Activated T-cell treated with anti-CD3 and anti-CD28 coated beads, Interleukin-2, amount 50 U/mL, for 72 hours (primary cell): ENCODE measurements around the gene PCDHA1. TPM values are rescaled to one million over a fixed set of nuclear protein-coding genes. Genes with fewer than 3 reads are reported as not detected.
"Not testable (repeated sequence)": the region's sequence is repeated elsewhere in the genome, so short reads cannot be mapped to it uniquely, and the experiment has no call there.

Experiments used
- ATAC-seq, 2 donors: fragments of 150-1000 bp; cut with Tn5 transposase; replicated peaks in 1 of 2; 2 replicates each; pipeline ENCODE4 v1.10.0; 2021; ENCODE audit warnings: moderate library complexity in 2 of 2, mild to moderate bottlenecking in 1 of 2
- DNase-seq, 2 donors: peaks; one replicate each; pipeline ENCODE4 v3.0.0; 2021 to 2022; ENCODE audit warnings: mixed read lengths in 1 of 2
- H3K27ac Mint-ChIP-seq: one replicate; pipeline ENCODE4 v1.8.0; 2022; ENCODE audit warnings: mild to moderate bottlenecking, moderate library complexity, mixed read lengths
- H3K27me3 Mint-ChIP-seq: one replicate; pipeline ENCODE4 v1.8.0; 2022; ENCODE audit warnings: low read depth, mixed read lengths
- H3K36me3 Mint-ChIP-seq, 2 donors: one replicate each; pipeline ENCODE4 v1.8.0; 2022; ENCODE audit warnings: mixed read lengths in 2 of 2, mild to moderate bottlenecking in 1 of 2; ENCODE audit not compliant: insufficient read depth in 2 of 2
- H3K4me1 Mint-ChIP-seq: one replicate; pipeline ENCODE4 v1.8.0; 2022; ENCODE audit warnings: low read depth, mixed read lengths
- H3K4me3 Mint-ChIP-seq, 2 donors: one replicate each; pipeline ENCODE4 v1.8.0; 2022; ENCODE audit warnings: mild to moderate bottlenecking in 2 of 2, mixed read lengths in 2 of 2, moderate library complexity in 2 of 2
- H3K9me3 Mint-ChIP-seq, 2 donors: one replicate each; pipeline ENCODE4 v1.8.0; 2022; ENCODE audit warnings: mixed read lengths in 2 of 2
- total RNA-seq, 2 donors: library from RNA; stranded (reverse); gene quantifications; one replicate each; pipeline ENCODE4 v1.2.3, GENCODE V29; 2022

The PCDHA1 gene
- not detected for total RNA-seq

DNA sequence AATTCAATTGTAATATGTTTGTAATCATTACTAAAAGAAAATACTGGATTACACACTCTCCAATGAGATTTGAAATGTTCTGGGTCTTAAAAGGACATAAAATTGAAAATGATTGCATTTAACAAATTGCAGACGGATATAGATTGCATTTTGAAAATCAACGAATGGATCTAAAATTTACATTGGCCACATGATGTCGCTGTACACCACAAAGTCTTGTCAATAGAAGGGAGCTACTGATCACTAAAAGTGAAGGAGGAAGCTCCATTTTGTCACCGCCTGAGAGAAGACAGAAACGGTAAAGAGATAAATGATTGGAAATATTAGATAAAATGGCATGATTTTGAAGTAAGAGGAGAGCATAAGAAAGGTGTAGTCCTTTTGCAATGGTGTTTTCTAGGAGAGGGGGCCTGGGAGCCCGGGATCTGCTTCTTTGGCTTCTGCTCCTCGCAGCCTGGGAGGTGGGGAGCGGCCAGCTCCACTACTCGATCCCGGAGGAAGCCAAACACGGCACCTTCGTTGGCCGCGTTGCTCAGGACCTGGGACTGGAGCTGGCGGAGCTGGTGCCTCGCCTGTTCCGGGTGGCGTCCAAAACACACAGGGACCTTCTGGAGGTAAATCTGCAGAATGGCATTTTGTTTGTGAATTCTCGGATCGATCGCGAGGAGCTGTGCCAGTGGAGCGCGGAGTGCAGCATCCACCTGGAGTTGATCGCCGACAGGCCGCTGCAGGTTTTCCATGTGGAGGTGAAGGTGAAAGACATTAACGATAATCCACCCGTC is at the start of gene PCDHA1:
TSS of gene PCDHA1 (plus strand) at position 236 of the 782 bp plus-strand sequence.
- Mint-ChIP-seq H3K4me3 (no peak within 1 kb of the TSS), H3K4me1 (no peaks in the 10 kb centered on the region), H3K36me3 (peaks cover 9 to 15% of the 10 kb centered on the region in 2 donors), H3K9me3 (peaks cover 16 to 20% of the 10 kb centered on the region in 2 donors), H3K27me3 (peaks cover 10% of the 10 kb centered on the region), H3K27ac (no peak within 1 kb of the TSS)
- no peak for ATAC-seq
- no peak for DNase-seq

DNA sequence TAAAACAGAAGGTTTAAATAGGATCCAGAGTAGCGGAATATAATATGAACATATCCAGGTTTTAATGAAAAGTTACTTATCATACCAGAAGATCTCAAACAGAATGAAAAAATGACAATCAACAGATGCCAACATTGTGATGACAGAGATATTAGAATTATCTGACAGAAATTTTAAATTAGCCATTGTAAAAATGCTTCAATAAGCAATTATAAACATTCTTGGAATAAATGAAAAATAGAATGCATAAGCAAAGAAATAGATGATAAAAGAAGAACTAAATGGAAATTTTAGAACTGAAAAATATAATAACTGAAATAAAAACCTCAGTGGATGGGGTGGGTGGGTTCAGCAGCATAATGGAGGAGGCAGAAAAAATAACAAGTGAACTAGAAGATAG is 48.5 kb upstream of the PCDHA1 start:
- no peak for DNase-seq
- no peak overlapping the region for H3K4me3 Mint-ChIP-seq
- peaks cover 25% of the 10 kb centered on the region for H3K27me3 Mint-ChIP-seq

DNA sequence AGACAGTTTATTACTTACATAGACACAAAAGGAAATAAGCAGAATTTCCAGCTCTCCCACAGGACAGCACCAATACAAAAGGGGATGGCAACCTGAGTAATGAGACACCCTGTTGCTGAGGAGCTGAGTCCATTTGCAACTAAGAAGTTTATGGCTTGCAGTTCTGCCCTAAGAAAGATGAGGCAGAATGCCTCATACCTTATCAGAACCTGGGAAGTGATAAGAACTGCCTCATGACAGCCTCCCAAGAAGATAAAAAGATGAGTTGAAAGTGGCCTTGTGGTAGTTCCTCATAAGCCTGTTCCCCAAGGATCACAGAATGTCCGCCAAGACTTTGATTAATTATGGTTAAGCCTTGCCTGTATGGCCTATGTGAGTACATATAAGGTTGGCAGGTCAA is 44.0 kb upstream of the PCDHA1 start:
- no peak overlapping the region for H3K27ac Mint-ChIP-seq
- H3K9me3 Mint-ChIP-seq, result peaks cover 8 to 10% of the 10 kb centered on the region in 2 donors
- no peaks in the 10 kb centered on the region for H3K4me1 Mint-ChIP-seq
- peaks cover 2 to 5% of the 10 kb centered on the region in 2 donors for H3K36me3 Mint-ChIP-seq
- H3K4me3 Mint-ChIP-seq, result no peak overlapping the region
- ATAC-seq (no peak), DNase-seq (no peak)
- peaks cover 6% of the 10 kb centered on the region for H3K27me3 Mint-ChIP-seq

More for the DNA sequence above, 48.5 kb upstream of the PCDHA1 start:
- Mint-ChIP-seq H3K9me3 (peaks cover 6 to 10% of the 10 kb centered on the region in 2 donors), H3K36me3 (peaks cover 2 to 3% of the 10 kb centered on the region in 2 donors), H3K27ac (no peak overlapping the region), H3K4me1 (no peaks in the 10 kb centered on the region)
- no peak for ATAC-seq

DNA sequence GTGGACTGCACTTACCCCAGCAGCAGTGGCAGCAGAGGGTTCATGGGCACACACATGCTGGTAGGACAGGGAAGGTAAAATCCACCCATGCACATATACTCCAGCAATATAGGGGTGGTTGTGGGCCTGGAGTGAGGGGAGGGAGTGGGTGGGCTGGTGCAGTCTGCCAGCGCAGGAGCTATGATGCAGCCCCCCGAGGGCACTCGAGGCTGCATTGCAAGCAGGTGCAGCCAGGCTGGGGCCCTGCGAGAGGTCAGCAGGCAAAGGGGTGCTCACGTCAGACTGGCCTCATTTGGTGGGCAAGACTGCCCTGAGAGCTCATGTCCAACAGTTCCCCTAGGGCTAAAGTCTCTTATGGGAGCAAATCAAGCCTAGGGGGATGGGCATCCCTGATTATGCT is 32.4 kb upstream of the PCDHA1 start:
- H3K36me3 Mint-ChIP-seq, result peaks cover 31% of the 10 kb centered on the region in 2 donors
- no peaks in the 10 kb centered on the region for H3K27me3 Mint-ChIP-seq
- H3K27ac Mint-ChIP-seq, result no peak overlapping the region
- no peak for DNase-seq
- ATAC-seq, result no peak
- no peak overlapping the region for H3K4me3 Mint-ChIP-seq
- H3K9me3 Mint-ChIP-seq, result peaks cover 41 to 44% of the 10 kb centered on the region in 2 donors
- no peaks in the 10 kb centered on the region for H3K4me1 Mint-ChIP-seq

DNA sequence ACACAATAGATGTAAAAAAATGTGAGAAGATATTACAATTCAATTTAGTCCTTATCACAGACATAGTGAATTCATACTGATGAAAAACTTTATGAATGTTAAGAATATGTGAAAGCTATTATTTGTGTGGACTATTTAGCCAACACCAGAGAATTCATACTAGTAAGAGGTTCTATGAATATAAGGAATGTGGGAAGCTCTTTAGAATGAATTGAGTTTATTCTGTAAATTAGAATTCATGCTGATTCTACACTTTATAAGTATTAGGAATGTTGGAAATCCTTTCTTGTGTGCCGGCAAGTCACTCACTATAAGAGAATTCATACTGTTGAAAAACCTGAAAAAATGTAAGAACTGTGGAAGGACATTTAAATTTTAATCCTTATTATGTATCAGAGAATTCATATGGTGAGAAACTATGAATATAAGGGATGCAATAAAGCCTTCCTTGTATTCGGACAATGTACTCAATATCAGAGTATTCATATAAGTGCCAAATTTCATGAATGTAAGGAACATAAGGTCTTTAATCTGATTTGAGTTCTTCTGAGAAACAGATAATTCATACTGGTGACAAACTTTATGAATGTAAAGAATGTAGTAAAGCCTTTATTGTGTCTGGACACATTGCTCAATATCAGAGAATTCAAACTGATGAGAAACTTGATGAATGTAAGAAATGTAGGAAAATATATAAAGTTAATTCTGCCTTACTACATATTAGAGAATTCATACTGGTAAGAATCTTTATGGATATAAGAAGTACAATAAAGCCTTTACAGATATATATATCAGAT is 21.6 kb upstream of the PCDHA1 start:
- no peak for ATAC-seq
- peaks cover 18 to 24% of the 10 kb centered on the region in 2 donors for H3K9me3 Mint-ChIP-seq
- peaks cover 18 to 44% of the 10 kb centered on the region in 2 donors for H3K36me3 Mint-ChIP-seq
- H3K4me3 Mint-ChIP-seq, result no peak overlapping the region
- no peak overlapping the region for H3K27ac Mint-ChIP-seq
- DNase-seq, result no peak
- no peaks in the 10 kb centered on the region for H3K4me1 Mint-ChIP-seq
- H3K27me3 Mint-ChIP-seq, result no peaks in the 10 kb centered on the region

DNA sequence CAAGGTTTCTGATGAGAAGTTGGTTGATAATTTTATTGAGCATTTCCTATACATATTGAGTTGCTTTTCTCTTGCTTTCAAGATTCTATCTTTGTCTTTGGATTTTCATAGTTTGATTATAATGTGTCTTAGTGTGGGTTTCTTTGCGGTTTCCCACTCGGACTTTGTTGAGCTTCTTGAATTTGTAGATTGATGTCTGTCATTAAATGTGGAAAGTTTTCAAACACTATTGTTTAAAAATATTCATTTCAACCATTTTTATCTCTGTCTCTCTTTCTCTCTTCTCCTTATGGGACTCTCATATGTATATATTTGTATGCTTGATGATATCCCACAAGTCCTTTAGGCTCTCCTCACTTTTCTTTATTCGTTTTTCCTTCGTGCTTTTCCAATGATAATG is 18.5 kb upstream of the PCDHA1 start:
- Mint-ChIP-seq H3K4me3 (no peak overlapping the region), H3K4me1 (no peaks in the 10 kb centered on the region), H3K36me3 (peaks cover 17 to 34% of the 10 kb centered on the region in 2 donors), H3K9me3 (peaks cover 17 to 26% of the 10 kb centered on the region in 2 donors), H3K27me3 (no peaks in the 10 kb centered on the region), H3K27ac (no peak overlapping the region)
- DNase-seq, result no peak
- no peak for ATAC-seq

DNA sequence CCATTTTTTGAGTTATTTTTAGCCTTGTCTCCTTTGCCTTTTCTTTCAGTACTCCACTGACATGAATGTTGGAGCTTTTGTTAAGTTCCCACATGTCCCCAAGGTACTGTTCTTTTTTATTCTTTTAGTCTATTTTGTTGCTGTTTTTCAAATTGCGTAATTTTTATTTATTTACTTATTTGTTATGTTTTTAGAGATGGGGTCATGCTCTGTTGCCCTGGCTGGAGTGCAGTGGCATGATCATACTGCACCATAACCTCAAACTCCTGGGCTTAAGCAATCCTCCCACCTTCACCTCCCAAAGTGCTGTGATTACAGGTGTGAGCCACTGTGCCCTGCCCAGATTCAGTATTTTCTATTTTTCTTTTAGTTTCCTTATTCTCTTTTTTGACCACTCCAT is 5.4 kb upstream of the PCDHA1 start:
- Mint-ChIP-seq H3K27me3 (no peaks in the 10 kb centered on the region), H3K4me1 (no peaks in the 10 kb centered on the region), H3K4me3 (no peak overlapping the region), H3K36me3 (peaks cover 13 to 28% of the 10 kb centered on the region in 2 donors), H3K27ac (no peak overlapping the region), H3K9me3 (peaks cover 34 to 37% of the 10 kb centered on the region in 2 donors)
- DNase-seq (no peak), ATAC-seq (no peak)

DNA sequence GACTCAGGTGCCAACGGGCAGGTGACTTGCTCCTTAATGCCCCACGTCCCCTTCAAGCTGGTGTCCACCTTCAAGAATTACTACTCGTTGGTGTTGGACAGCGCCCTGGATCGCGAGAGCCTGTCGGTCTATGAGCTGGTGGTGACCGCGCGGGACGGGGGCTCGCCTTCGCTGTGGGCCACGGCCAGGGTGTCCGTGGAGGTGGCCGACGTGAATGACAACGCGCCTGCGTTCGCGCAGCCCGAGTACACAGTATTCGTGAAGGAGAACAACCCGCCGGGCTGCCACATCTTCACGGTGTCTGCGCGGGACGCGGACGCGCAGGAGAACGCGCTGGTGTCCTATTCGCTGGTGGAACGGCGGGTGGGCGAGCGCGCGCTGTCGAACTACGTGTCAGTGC is 1.5 kb downstream of the PCDHA1 start:
- not testable (repeated sequence) for H3K4me3 Mint-ChIP-seq, H3K4me1 Mint-ChIP-seq, H3K27ac Mint-ChIP-seq, H3K27me3 Mint-ChIP-seq, ATAC-seq, DNase-seq
- H3K9me3 Mint-ChIP-seq, result peaks cover 7 to 10% of the 10 kb centered on the region in 2 donors
- H3K36me3 Mint-ChIP-seq, result peaks cover 9 to 11% of the 10 kb centered on the region in 2 donors

DNA sequence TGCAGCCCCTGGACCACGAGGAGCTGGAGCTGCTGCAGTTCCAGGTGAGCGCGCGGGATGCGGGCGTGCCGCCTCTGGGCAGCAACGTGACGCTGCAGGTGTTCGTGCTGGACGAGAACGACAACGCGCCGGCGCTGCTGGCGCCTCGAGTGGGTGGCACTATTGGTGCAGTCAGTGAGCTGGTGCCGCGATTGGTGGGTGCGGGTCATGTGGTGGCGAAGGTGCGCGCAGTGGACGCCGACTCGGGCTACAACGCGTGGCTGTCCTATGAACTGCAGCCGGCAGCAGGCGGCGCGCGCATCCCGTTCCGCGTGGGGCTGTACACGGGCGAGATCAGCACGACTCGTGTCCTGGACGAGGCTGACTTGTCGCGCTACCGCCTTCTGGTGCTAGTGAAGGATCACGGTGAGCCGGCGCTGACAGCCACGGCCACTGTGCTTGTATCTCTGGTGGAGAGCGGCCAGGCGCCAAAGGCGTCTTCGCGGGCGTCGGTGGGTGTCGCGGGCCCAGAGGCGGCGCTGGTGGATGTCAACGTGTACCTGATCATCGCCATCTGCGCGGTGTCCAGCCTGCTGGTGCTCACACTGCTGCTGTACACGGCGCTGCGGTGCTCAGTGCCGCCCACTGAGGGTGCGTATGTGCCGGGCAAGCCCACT is 2.0 kb downstream of the PCDHA1 start:
- Mint-ChIP-seq H3K36me3 (peaks cover 9 to 10% of the 10 kb centered on the region in 2 donors), H3K9me3 (peaks cover 5 to 12% of the 10 kb centered on the region in 2 donors)
- H3K4me3 Mint-ChIP-seq, H3K4me1 Mint-ChIP-seq, DNase-seq, ATAC-seq, H3K27me3 Mint-ChIP-seq, H3K27ac Mint-ChIP-seq: not testable (repeated sequence)

DNA sequence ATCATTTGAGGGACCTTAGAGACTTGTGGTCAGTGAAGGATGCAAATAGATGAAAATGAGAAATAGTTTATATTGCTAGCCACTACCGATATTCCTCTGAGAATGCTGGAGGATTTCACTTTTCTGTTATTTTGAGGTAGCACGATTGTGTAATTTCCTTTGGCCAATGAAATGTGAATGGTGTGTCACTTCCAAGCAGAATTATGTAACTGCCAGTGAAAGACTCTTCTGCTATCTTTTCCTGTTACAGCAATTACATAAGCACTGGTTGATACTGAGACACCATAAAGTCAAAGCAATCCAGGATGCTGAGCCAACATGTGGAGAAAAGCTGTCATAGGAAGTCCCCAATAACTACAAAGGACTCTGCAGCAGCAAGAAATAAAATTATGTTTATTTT is 5.1 kb downstream of the PCDHA1 start:
- H3K36me3 Mint-ChIP-seq, result peaks cover 6 to 15% of the 10 kb centered on the region in 2 donors
- no peak overlapping the region for H3K27ac Mint-ChIP-seq
- H3K27me3 Mint-ChIP-seq, result peaks cover 6% of the 10 kb centered on the region
- peaks cover 2 to 9% of the 10 kb centered on the region in 2 donors for H3K9me3 Mint-ChIP-seq
- H3K4me3 Mint-ChIP-seq, result no peak overlapping the region
- H3K4me1 Mint-ChIP-seq, result no peaks in the 10 kb centered on the region
- no peak for ATAC-seq
- no peak for DNase-seq

DNA sequence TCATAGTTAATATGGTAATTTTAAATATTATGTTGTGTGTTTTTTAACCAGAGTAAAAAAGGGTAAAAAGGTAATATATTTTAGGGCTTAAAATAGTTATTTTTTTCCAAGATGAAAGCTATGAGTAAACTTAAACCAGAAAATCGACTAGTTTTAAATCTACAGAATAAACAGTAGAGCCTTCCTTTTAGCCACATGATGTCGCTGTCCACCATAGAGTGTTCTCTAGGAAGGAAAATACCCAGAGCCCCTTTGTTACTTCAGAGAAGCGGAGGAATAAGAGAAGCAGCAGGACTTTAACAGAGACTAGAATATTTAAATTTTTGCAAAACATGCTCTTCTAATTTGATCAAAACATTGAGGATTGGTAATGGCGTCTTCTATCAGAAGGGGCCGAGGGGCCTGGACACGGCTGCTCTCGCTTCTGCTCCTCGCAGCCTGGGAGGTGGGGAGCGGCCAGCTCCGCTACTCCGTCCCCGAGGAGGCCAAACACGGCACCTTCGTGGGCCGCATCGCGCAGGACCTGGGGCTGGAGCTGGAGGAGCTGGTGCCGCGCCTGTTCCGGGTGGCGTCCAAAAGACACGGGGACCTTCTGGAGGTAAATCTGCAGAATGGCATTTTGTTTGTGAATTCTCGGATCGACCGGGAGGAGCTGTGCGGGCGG is 8.8 kb downstream of the PCDHA1 start, which contains the start of gene PCDHA2:
TSS of gene PCDHA2 (plus strand) at position 258 of the 664 bp plus-strand sequence.
- Mint-ChIP-seq H3K4me1 (no peaks in the 10 kb centered on the region), H3K9me3 (peaks cover 2 to 6% of the 10 kb centered on the region in 2 donors), H3K27me3 (peaks cover 2% of the 10 kb centered on the region), H3K27ac (no peak within 1 kb of the TSS), H3K36me3 (peaks cover 1 to 12% of the 10 kb centered on the region in 2 donors), H3K4me3 (no peak within 1 kb of the TSS)
- no peak for DNase-seq
- ATAC-seq, result no peak

DNA sequence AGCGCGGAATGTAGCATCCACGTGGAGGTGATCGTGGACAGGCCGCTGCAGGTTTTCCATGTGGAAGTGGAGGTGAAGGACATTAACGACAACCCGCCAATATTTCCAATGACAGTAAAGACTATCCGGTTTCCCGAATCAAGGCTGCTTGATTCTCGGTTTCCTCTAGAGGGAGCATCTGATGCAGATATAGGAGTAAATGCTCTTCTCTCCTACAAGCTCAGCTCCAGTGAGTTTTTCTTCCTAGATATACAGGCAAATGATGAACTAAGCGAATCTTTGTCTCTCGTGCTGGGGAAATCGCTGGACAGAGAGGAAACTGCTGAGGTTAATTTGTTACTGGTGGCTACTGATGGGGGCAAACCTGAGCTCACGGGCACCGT is 9.3 kb downstream of the PCDHA1 start:
- H3K4me3 Mint-ChIP-seq, result no peak overlapping the region
- DNase-seq (no peak), ATAC-seq (no peak)
- no peak overlapping the region for H3K27ac Mint-ChIP-seq
- peaks cover 2 to 6% of the 10 kb centered on the region in 2 donors for H3K9me3 Mint-ChIP-seq
- H3K4me1 Mint-ChIP-seq, result no peaks in the 10 kb centered on the region
- H3K27me3 Mint-ChIP-seq, result peaks cover 7% of the 10 kb centered on the region
- peaks cover 1 to 11% of the 10 kb centered on the region in 2 donors for H3K36me3 Mint-ChIP-seq
